ENCODE data around the gene STAM2.
A peak's percentile ranks its signal among the peaks of the same experiment; 100 is the strongest.
"Not testable (repeated sequence)": the region's sequence is repeated elsewhere in the genome, so short reads cannot be mapped to it uniquely, and the experiment has no call there.

The STAM2 gene

DNA sequence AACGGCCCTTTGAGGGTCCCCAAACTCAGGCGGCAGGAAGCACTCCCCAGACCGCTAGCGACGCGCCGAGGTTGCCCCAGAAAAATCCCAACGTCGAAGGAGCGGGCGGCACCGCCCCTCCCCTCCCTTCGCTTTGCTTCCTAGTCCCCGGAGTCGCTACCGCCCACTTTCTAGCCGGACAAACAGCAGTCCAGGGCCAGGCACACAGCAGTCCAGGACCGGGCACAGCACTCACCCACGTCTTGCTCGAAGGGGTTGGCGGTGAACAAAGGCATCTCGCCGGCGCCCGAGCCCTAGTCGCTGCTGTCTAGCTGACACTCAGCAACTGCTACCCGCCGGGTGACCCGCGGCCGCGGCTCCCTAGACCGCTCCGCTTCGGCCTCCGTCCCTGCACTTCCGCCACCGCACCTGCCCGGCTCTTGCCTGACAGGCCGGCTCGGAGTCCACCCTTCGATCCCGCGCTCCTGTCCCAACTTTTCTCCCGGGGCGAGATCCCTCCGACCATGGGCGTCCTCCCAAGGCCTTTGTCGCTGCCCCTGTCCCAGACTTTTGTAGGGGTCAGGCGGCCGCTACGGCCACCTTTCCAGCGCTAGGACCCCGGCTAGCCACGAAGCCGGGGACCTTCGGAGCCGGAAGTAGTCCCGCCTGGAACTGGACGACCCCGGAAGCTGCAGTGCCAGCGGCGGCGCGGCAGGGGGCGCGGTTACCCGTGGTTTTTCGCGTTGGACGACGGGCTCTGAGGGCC, at the start of gene STAM2:
STAM2 (minus strand) TSS at position 396 of the 745 bp plus-strand sequence; CDS start at position 275, 121 bp downstream.
- no peak for FAIRE-seq

DNA sequence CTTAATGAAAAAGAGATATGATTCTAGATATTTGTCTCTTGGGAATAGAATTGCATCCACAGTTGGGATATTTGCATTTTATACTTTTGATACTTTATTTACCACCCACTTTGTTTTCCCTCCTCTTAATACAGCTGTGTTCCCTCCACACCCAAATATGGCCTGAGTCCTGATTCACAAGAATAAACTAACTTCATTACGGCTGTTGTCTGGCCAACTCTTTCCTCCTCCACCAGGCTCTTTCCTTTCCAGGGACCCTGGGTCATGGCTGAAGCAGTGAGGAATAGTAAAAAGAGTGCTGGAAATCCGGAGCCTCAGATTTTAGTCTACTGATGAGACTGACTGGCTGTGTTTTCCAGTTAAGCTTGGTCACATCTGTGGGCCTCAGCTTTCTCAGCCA, 48.4 kb upstream of the STAM2 start:
- no peak for FAIRE-seq

DNA sequence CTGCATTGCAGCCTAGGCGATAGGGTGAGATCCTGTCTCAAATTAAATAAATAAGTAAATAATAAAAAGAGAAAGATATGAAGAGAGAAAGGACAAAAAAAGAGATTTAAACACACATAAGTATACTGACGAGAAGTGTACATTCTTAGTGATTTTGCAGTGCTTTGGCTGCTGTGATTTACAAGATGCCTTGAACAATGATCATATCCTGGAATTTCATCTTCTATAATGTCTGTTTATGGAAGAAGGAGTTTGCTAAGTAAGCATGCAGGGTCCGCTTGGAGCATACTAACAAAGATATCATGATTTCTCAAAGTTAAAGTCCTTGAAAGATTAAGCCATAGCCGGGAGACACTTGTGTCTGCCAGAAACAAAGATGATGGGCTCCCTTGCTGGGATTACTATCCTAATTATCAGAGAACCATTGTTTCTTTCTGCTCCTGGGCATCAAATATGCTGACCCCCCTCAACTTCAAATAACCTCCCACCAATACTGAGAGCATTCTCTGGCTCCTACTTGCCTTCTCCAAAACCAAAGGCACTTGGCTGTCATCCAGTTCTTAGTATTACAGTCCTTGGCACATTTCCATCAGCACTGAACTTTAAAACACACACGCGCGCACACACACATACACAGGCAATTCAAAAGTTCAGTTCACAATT, 47.5 kb upstream of the STAM2 start:
- no peak for FAIRE-seq

DNA sequence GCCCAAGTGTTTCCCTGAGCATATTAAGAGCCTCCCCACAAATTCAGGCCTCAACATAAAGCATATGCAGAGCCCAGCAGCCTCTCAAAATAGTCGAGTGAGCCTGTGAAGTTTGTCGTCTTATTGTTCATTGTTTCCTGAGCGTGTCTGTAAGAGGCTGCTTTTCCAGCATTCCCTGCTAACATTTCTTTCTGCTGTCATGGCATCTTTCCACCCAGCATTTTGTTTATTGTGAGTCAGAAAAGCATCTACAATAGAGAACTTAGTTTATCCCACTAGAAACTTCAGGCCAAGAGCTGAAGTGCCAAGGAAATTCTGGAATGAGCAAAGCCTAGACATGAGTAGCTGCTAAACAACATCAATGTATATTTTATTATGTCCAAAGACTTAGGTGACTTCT, 46.3 kb upstream of the STAM2 start:
- no peak for FAIRE-seq

DNA sequence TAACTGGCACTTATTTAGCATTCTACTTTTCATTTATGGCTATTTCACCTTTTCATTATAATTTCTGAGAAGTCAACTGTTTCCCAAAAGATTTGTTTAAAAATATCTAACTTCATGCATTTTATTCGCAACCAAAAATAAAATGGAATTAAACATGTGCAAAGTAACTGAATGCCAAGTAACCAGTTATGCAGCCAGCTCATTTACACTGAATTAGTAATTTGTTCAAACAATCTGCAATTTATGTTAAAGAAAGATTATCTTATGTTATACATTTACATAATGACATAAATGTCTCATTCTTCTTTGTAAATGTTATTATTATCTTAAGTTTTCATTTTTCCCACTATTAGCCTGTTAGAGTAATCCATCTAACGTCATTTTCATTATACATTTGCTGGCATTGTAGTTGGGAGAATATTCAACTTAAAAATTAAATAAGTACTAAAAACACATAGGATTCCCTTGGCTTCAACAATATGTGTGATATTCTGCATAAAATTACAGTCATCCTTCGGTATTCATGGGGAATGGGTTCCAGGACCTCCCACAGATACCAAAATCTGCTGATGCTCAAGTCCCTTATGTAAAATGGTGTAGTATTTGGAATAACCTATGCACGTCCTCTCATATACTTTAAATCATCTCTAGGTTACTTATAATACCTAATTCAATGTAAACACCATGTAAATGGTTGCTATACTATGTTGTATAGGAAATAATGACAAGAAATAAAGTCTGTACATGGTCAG, 43.7 kb upstream of the STAM2 start:
- FAIRE-seq, result no peak

DNA sequence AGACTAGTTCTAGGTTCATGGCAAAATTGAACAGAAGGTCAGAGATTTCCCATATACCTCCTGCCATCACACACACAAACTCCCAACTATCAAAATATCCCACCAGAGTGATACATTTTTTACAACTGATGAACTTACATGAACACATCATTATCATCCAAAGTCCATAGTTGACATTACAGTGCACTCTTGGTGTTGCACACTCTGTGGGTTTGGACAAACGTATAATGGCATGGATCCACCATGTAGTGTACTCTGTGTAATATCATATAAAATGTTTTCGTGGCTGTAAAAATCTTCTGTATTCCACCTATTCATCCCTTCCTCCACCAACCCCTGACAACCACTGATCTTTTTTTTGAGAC, 25.9 kb upstream of the STAM2 start:
- FAIRE-seq, result no peak

DNA sequence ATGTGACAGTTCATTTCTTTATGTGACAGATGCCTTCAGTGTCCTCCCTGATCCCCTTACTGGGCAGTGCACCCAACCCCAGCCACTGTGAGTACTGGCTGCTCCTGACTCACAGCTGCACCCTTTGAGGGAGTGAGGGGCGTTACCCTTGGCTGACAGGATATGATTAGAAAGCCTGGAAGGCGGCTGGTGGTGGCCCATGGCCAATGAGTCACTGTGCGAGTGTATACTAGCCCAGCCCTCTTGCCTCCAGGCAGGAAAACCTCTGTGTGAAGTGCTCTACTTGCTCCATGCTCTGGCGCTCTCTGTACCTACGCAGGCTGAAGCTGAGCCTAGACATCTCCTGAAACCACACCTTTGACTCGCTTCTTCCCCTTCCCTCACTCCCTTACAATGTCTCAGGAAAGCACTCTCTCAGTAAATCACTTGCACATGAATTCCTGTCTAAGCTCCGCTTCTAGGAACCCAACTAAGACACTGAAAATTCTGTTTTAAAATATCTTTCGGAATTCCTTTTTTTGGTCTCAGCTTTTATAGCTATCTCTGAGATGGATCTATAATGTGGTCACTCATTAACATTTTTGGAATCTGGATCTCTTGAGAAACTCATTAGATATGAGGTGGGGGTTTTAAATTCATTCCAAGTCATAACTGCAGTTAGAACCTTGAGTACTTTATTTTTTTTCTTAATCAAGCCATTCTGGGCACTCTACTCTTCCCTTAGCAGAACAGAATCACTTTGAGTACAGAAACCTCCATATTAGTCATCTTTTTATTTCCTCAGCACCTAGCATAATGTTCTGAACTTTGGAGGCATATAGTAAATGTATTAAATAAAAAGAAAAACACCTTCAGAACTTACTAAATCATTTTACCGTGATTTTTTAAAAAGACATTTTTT, 25.3 kb upstream of the STAM2 start:
- FAIRE-seq, result no peak

DNA sequence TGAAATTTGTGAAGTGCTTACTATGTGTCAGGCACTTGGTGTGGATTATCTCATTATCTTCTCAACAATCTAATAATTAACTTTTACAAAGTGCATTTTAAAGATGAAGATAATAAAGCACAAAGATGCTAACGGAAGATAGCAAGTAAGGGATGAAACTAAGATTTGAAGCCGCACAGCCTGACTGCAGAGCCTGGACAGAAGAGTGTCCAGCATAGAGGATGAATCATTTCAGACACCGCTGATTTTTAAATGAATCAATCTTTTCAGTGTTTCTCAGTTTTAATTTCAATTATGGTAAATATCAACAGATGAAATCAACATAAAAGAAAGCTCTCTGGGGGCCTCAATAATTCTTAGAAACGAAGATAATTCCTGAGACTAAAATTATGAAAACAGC, 24.5 kb upstream of the STAM2 start:
- no peak for FAIRE-seq

DNA sequence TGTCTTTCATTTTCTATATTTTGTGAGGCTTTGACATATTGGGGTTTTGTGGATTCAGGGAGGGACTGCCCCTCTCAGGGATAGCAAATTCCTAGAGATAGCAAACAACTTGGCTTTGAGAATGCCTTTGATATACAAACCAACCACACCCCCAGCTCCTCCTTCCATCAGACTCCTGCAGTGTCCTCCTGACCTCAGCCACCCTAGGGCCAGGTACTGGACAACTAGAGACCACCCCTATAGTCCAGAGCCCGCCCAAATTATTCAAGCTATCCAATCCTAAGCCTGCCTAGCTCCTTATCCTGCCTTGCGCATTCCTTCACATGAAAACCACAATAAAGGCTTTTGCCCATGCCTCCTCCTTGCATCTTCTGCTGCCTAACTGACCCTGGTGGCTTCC, 22.9 kb upstream of the STAM2 start:
- no peak for FAIRE-seq

DNA sequence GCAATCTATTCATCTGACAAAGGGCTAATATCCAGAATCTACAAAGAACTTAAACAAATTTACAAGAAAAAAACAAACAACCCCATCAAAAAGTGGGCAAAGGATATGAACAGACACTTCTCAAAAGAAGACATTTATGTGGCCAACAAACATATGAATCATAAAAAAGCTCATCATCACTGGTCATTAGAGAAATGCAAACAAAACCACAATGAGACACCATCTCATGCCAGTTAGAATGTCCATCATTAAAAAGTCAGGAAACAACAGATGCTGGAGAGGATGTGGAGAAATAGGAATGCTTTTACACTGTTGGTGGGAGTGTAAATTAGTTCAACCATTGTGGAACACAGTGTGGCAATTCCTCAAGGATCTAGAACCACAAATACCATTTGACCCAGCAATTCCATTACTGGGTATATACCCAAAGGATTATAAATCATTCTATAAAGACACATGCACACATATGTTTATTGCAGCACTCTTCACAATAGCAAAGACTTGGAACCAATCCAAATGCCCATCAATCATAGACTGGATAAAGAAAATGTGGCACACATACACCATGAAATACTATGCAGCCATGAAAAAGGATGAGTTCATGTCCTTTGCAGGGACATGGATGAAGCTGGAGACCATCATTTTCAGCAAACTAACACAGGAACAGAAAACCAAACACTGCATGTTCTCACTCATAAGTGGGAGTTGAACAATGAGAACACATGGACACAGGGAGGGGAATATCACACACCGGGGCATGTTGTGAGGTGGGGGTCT, 22.1 kb upstream of the STAM2 start:
- FAIRE-seq, result not testable (repeated sequence)

DNA sequence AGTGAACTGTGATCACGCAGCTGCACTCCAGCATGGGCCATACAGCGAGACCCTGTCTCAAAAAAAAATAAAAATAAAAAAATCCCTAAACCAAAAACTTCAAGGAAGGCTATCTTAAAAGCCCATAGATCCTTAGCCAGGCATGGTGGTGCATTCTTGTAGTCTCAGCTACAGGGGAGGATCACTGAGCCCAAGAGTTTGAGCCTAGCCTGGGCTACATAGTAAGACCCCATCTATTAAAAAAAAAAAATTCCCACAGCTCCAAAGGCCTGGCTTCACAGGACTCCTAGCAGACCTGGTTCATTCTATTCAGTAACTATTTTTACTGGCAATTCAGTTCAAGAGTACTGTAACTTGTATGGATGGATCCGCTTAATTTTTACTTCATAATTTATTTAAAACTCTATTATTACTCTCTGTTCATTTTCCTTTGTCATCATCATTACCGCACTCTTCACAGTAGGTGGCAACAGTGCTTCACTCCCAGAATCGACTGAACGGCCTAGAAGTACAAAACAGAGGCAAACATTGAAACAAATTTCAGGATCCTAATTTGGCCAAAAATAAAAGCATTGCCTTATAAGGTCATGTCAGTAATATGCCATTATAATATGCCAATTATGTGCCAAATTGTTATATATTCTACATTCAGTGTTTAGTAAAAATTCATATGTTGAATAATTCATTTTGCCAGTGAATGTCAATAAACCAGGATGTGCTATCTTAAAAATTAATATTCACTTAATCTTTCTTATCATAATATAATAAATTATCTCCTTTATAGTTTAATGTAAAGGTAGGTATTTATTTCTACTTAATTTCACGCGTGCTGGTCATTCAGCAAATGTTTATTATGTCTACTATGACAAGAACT, 14.3 kb upstream of the STAM2 start:
- peak; percentile 41 for FAIRE-seq

DNA sequence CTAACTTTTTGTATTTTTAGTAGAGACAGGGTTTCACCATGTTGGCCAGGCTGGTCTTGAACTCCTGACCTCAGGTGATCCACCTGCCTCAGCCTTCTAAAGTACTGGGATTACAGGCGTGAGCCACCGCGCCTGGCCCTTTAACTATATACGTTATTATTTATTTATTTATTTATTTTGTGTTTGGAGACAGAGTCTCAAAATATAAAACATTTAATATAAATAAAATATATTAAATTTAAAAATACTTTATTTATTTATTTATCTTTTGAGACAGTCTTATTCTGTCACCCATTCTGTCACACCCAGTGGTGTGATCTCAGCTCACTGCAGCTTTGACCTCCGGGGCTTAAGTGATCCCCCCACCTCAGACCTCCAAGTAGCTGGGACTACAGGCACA, 11.2 kb upstream of the STAM2 start:
- not testable (repeated sequence) for FAIRE-seq

DNA sequence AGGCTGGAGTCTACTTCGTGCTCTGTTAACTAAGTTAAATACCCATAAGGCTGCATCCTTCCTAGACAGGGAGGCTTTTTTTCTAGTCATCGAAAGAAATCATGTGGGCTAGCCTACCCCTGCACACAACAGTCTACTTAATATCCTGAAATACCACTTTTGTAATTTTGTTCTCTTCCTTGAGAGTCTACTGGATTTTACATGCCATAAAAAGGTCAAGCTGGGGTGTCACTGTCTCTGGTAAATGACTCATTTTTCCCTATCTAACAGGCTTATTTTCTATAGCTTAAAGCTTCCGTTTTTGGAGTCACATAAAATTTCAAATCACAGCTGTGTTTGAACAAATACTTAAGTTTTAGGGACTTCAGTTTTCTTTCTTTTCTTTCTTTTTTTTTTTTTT, 10.7 kb upstream of the STAM2 start:
- FAIRE-seq, result no peak

DNA sequence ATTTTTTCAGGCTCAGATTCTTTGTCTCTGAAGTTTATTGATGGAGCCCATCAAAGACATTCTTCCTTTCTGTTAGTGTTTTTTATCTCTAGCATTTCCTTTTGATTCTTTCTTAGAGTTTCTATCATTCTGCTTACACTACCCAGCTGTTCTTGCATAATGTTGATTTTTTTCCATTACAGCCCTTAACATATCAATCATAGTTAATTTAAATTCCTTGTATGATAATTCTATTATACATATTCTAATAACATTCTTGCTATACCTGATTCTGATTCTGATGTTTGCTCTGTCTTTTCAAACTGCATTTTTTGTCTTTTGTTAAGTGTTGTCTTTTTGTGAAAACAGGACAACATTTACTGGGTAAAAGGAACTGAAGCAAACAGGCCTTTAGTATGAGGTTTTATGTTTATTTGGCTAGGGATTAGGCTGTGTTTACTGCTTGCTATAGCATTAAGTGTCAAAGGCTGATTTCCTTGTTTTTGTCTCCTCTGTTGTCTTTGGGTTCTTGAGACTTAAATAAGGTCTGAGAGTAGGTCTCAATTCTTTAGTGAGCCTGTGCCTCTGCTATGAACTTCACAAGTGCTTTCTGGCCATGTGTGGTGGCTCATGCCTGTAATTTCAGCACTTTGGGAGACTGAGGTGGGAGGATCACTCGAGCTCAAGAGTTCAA, 8.0 kb upstream of the STAM2 start:
- FAIRE-seq, result no peak

DNA sequence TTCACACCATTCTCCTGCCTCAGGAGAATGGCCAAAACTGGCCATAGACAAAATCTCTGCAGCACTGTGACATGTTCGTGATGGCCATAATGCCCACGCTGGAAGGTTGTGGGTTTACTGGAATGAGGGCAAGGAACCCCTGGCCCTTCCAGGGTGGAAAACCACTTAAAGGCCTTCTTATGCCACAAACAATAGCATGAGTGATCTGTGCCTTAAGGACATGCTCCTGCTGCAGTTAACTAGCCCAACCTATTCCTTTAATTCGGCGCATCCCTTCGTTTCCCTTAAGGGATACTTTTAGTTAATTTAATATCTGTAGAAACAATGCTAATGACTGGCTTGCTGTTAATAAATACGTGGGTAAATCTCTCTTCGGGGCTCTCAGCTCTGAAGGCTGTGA, 2.1 kb upstream of the STAM2 start:
- FAIRE-seq, result not testable (repeated sequence)

DNA sequence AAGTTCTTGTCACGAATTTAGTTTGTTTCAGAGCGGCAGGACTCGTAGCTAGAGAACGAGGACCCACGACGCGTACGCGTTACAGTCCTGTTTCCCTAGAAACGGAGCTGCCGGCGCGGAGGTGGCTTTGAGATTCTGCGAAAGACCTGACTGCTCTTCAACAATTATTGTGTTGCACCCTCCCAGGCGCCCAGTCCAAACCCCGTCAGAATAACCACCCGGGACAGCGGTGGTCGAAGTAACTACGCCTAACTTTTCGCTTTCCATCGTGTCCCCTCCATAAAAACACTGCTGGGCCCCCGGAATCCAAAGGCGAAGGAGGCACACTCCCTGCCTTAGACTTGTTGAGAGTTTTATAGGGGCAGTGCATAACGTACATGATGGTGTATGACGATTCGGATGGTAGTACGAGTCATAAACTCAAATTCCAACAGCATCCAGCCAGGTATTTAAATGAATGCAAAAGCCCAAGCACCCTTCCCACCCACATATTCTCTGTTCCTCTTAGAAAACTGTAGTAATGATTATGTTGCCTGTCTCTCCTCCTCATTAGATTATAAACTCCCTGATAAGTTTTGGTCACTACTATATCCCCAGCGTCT, 651 bp upstream of the STAM2 start:
- FAIRE-seq, result no peak

DNA sequence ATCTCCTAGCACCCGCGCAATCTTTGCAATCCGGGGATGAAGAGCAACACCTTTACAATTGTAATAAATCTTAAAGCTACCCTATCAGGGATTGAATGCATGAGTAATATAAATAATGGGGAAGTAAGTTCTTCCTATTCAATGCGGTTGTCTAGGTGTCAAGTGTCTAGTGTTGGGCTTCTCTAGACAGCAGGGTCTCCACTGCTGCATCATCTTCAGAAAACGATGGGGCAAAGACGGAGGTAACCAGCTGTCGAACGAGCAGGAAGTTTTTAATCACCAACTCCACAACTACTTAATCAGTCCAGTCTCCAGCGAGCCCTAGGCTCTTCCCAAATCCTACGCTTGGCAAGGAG, 573 bp downstream of the STAM2 start:
- FAIRE-seq, result no peak

DNA sequence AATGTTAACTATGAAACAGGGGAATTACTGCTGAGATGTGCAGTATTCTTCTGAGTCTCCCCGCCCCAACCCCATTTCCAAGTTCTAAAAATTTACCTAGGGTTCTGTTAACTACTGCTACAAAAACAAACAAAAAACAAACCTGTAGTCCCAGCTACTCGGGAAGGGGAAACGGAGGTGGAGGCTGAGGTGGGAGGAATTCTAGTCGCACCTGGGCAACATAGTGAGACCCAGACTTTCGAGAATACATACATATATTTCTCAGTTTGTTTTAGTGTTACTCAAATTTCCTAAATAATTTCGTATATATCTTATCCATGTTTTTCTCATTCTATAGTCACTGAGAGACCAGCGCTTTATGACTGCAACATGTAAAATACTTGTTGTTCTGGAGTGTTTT, 989 bp downstream of the STAM2 start:
- FAIRE-seq, result no peak

DNA sequence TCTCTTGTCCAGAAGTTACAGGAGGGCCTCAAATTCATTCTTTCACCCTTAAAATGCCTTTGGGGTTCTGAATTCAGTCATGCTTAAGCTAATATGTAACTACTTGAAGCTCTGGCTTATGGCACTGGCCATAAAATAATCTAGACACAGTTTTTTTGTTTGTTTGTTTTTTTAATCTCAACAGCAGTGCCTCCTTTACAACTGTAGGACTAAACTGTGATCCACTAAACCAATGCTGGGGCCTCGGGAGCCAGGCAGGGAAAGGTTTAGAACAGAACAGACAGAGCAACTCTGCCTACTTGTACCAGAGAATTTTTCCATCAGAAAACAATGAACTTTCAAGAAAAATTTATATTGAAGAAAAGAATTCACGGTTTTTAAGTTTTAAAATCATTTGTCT, 1.7 kb downstream of the STAM2 start:
- FAIRE-seq, result no peak

DNA sequence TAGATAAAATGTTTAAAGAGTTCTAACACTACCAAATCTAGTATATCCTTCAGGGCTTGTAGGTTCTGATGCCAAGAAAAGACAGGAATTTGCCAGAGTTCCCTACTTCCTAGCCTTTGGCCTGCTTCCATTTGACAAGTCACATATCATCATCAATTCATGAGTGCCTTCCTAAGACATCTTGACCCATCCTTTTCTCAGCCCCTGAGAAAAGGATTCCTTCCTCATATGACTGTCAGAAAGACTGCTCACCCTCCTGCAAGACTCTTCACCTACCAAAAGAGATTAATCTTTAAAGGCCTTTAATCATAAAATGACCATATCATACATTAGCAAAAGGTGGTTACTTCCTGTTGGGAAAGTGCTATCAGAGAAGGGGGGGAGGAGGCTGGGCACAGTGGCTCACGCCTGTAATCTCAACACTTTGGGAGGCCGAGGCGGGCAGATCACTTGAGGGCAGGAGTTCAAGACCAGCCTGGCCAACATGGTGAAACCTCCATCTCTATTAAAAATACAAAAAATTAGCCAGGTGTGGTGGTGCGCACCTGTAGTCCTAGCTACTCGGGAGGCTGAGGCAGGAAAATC, 3.3 kb downstream of the STAM2 start:
- not testable (repeated sequence) for FAIRE-seq
